HepG2 (cell line): ENCODE data around the gene PSMB9. TPM values are rescaled to one million over a fixed set of nuclear protein-coding genes. Genes with fewer than 3 reads are reported as not detected.
A peak's percentile ranks its signal among the peaks of the same experiment; 100 is the strongest.

Source experiments
- EED ChIP-seq: sonication (generic); formaldehyde crosslinking; IDR thresholded peaks from 2 replicates; pipeline ENCODE4 v1.5.0; 2020; ENCODE audit warnings: mild to moderate bottlenecking, missing genetic modification reagents
- GATAD2A ChIP-seq: IDR thresholded peaks from 2 replicates; pipeline ENCODE4 v1.6.1; 2016
- HOXA3 ChIP-seq: sonication (generic); formaldehyde crosslinking; IDR thresholded peaks from 2 replicates; pipeline ENCODE4 v1.5.0; 2020; ENCODE audit warnings: missing genetic modification reagents
- ISX ChIP-seq: sonication (generic); formaldehyde crosslinking; conservative IDR thresholded peaks from 2 replicates; pipeline ENCODE4 v1.5.0; 2020; ENCODE audit warnings: missing genetic modification reagents
- KLF12 ChIP-seq: sonication (generic); formaldehyde crosslinking; IDR thresholded peaks from 2 replicates; pipeline ENCODE4 v1.4.0; 2020; ENCODE audit warnings: missing genetic modification reagents, borderline replicate concordance
- MXD4 ChIP-seq: IDR thresholded peaks from 2 replicates; pipeline ENCODE4 v1.6.1; 2016; ENCODE audit warnings: mild to moderate bottlenecking, missing biosample characterization, missing genetic modification reagents
- PATZ1 ChIP-seq: sonication (generic); formaldehyde crosslinking; IDR thresholded peaks from 2 replicates; pipeline ENCODE4 v1.4.0; 2020; ENCODE audit warnings: missing genetic modification reagents
- STAG1 ChIP-seq: sonication (generic); formaldehyde crosslinking; IDR thresholded peaks from 2 replicates; pipeline ENCODE4 v1.4.0; 2020; ENCODE audit warnings: missing genetic modification reagents
- THYN1 ChIP-seq: sonication (generic); formaldehyde crosslinking; IDR thresholded peaks from 2 replicates; pipeline ENCODE4 v1.8.1; 2023; ENCODE audit warnings: low read depth, mild to moderate bottlenecking, moderate library complexity, missing genetic modification reagents, borderline replicate concordance
- YY1 ChIP-seq: IDR thresholded peaks from 2 replicates; pipeline ENCODE4 v1.6.1; 2011; ENCODE audit warnings: low read length, low read depth, moderate library complexity, mild to moderate bottlenecking; ENCODE audit not compliant: insufficient read depth, insufficient replicate concordance
- ZGPAT ChIP-seq: IDR thresholded peaks from 2 replicates; pipeline ENCODE4 v1.6.1; 2016; ENCODE audit warnings: mild to moderate bottlenecking
- ZNF124 ChIP-seq: sonication (generic); formaldehyde crosslinking; IDR thresholded peaks from 2 replicates; pipeline ENCODE4 v1.4.0; 2020; ENCODE audit warnings: missing genetic modification reagents
- ZNF382 ChIP-seq: sonication (generic); formaldehyde crosslinking; IDR thresholded peaks from 2 replicates; pipeline ENCODE4 v1.5.0; 2020; ENCODE audit warnings: missing genetic modification reagents, mild to moderate bottlenecking, borderline replicate concordance
- ZNF570 ChIP-seq: sonication (generic); formaldehyde crosslinking; IDR thresholded peaks from 2 replicates; pipeline ENCODE4 v1.4.0; 2020; ENCODE audit warnings: mild to moderate bottlenecking, missing genetic modification reagents, borderline replicate concordance
- ZNF766 ChIP-seq: sonication (generic); formaldehyde crosslinking; IDR thresholded peaks from 2 replicates; pipeline ENCODE4 v1.5.0; 2020; ENCODE audit warnings: missing genetic modification reagents, borderline replicate concordance
- ZNF772 ChIP-seq: sonication (generic); formaldehyde crosslinking; IDR thresholded peaks from 2 replicates; pipeline ENCODE4 v1.5.0; 2020; ENCODE audit warnings: mild to moderate bottlenecking, missing genetic modification reagents
- polyA plus RNA-seq, 8 experiments: library from polyadenylated mRNA; depleted of rRNA in 3 of 8; stranded (reverse) in 7 of 8; unstranded in 1 of 8; fragments of >200 nt; fragmentation: Illumina TruSeq in 4 of 8; extraction: Trizol in 4 of 8; gene quantifications; 2 replicates each; pipeline versions ENCODE4 v1.2.1 to v1.2.3, GENCODE V29; 2011 to 2016; ENCODE audit warnings: low read depth in 4 of 8, missing spikeins in 1 of 8, mixed read lengths in 1 of 8; ENCODE audit not compliant: insufficient read depth in 1 of 8
- total RNA-seq, 5 experiments: library from RNA; depleted of rRNA; stranded (reverse); fragments of >200 nt; fragmentation: Illumina TruSeq; extraction: Trizol; gene quantifications; 2 replicates each; pipeline ENCODE4 v1.2.3, GENCODE V29; 2016; ENCODE audit warnings: low read depth in 1 of 5
- TF ChIP-seq, protein P1 (sequence below): IDR thresholded peaks from 2 replicates; pipeline ENCODE4 v1.4.0; 2020; ENCODE audit warnings: mild to moderate bottlenecking, missing genetic modification reagents

The PSMB9 gene
- total and polyA plus RNA-seq, 2 of the 13 experiments (the other 11 are each of a cell fraction or from before 2014, with no cell fraction given) = 15.6 to 16.0 TPM

GRCh38 chr6:32838114-32838958 is 15.7 kb upstream of the PSMB9 start, which contains the start of gene TAP2 (continued):
- TF ChIP-seq ZGPAT = peak; percentile 81
- 0 out of 2 replicates have a peak, but pooled peaks have one; percentile 25 for TF ChIP-seq ZNF766 (CRISPR knock-in tag)
- peak; percentile 42; the same call in 1 of the 2 replicates for TF ChIP-seq ZNF772 (CRISPR knock-in tag)
- no peak for TF ChIP-seq EED (CRISPR knock-in tag)
- TF ChIP-seq ZNF124 = peak; percentile 56; the same call in 1 of the 2 replicates
- TF ChIP-seq STAG1 (CRISPR knock-in tag) = peak; percentile 95
- peak; percentile 75; the same call in 1 of the 2 replicates for TF ChIP-seq ISX (CRISPR knock-in tag)
- TF ChIP-seq ZNF382 (CRISPR knock-in tag) = no peak
- TF ChIP-seq YY1 = peak; percentile 72
- TF ChIP-seq, protein P1, sequence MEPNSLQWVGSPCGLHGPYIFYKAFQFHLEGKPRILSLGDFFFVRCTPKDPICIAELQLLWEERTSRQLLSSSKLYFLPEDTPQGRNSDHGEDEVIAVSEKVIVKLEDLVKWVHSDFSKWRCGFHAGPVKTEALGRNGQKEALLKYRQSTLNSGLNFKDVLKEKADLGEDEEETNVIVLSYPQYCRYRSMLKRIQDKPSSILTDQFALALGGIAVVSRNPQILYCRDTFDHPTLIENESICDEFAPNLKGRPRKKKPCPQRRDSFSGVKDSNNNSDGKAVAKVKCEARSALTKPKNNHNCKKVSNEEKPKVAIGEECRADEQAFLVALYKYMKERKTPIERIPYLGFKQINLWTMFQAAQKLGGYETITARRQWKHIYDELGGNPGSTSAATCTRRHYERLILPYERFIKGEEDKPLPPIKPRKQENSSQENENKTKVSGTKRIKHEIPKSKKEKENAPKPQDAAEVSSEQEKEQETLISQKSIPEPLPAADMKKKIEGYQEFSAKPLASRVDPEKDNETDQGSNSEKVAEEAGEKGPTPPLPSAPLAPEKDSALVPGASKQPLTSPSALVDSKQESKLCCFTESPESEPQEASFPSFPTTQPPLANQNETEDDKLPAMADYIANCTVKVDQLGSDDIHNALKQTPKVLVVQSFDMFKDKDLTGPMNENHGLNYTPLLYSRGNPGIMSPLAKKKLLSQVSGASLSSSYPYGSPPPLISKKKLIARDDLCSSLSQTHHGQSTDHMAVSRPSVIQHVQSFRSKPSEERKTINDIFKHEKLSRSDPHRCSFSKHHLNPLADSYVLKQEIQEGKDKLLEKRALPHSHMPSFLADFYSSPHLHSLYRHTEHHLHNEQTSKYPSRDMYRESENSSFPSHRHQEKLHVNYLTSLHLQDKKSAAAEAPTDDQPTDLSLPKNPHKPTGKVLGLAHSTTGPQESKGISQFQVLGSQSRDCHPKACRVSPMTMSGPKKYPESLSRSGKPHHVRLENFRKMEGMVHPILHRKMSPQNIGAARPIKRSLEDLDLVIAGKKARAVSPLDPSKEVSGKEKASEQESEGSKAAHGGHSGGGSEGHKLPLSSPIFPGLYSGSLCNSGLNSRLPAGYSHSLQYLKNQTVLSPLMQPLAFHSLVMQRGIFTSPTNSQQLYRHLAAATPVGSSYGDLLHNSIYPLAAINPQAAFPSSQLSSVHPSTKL (CRISPR knock-in tag) = peak; percentile 82
- TF ChIP-seq THYN1 (CRISPR knock-in tag) = no peak
- peak; percentile 82 for TF ChIP-seq HOXA3 (CRISPR knock-in tag)
- no peak; the same call in 1 of the 2 replicates for TF ChIP-seq MXD4 (CRISPR knock-in tag)
- TF ChIP-seq KLF12 (CRISPR knock-in tag) = peak; percentile 96
- TF ChIP-seq ZNF570 (CRISPR knock-in tag) = no peak
- TF ChIP-seq PATZ1 (CRISPR knock-in tag) = peak; percentile 57; the same call in 1 of the 2 replicates
- TF ChIP-seq GATAD2A (CRISPR knock-in tag) = peak; percentile 52; the same call in 1 of the 2 replicates
